IPS-11a (cell line): ENCODE data around the gene MANSC4.

ENCODE experiments used
- H3K4me3 ChIP-seq: one replicate; pipeline ENCODE4 v1.5.1; 2013; ENCODE audit warnings: low read depth, low read length, control low read depth

The MANSC4 gene

DNA sequence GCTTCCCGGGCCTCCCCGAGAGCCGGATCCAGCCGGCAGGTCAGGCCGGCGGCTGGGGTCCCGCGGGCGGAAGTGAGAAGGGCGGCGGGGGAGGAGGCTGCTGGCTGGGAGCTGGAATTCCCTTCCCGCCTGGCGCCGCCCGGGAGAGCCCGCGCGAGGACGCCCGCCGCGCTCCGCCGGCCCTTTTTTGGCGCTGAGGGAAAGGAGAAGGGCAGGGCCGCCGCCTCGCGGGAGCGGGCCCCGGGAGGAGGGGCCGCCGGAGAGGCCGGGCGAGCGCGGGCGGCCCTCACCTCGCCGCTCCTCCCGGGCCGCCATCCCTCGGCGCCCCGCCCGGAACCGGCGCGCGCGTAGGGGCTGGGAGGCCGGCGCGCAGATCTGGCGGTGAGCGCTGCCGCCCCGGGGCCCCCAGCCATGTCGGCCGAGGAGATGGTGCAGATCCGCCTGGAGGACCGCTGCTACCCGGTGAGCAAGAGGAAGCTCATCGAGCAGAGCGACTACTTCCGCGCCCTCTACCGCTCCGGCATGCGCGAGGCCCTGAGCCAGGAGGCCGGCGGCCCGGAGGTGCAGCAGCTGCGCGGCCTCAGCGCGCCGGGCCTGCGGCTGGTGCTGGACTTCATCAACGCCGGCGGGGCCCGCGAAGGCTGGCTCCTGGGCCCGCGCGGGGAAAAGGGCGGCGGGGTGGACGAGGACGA, at the start of gene MANSC4, which contains the start of gene KLHL42:
MANSC4 (minus strand) TSS at position 317 of the 692 bp plus-strand sequence. CDS start 8,960 bp downstream, outside the sequence.
KLHL42 (plus strand) TSS at position 314 of the 692 bp plus-strand sequence; CDS start at position 412, 98 bp downstream.
- peak within 1 kb of the TSS; percentile 85 for H3K4me3 ChIP-seq

DNA sequence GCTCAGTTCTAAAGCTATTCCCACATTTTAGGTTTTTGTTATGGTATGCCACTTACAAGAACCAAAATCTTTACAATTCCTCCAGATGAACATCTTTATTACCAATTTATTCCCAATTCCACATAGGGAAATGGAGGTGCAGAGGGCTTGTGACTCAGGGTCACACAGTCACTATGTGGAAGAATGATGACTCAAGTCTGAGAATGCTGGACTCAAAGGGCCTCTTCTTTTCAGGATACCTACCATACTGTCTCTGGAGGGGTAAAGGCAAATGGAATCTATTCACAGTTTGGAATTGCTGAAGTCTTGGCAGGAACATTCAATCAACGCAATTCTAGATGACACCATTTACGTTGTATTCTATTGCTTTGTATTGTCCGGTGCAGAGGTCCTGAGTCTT, 48.2 kb upstream of the MANSC4 start:
- no peak overlapping the region for H3K4me3 ChIP-seq

DNA sequence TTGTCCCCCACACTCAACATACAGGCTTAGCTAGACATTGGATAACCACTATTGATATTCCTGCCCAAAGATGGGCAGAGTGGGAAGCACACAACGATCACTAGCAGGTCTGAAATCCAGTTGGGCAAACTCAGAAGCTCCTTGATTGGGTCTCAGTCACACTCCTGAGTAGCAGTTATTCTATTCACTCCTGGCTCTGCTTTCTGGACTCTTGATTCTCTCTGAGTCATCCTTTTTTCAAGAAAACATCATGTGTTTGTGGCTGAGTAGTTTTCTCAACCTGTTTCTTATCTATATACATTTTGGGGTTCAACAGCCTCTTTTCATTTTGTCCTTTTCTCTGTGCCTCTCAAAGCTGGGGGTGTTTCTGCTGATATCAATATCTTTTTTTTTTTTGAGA, 46.0 kb upstream of the MANSC4 start:
- no peak overlapping the region for H3K4me3 ChIP-seq

DNA sequence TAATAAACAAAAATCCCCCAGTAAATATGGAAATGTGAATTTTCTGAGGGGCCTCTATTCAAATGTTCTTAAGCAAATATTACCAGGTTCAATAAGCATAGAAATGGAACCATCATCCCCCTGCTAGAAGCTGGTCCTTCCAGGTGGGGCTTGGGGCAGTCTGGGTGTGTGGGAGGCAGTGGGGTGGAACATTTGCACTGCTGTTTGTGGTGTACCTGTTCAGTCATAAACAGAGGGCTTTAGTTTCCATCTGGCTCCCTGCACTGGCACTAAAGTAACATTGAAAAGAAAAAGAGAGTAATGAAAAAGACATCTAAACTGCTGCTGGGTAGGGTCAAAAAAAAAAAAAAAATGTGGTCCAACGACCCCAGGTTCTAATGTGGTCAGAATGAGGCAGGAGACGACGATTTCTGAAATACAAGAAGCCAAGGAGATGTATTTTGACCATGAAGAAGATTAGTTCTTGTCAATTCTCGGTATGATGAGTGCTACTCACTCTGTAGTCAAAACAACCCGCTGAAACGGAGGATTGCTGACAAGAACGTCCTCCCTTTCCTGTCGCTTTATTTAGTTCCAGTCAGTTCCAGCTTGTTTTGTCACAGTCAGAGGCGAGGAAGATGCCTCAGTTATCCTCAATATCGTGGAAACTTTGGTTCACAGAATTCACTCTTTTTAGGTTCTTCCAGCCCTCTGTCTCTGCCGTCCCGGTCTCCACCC, 44.2 kb upstream of the MANSC4 start:
- H3K4me3 ChIP-seq = no peak overlapping the region

DNA sequence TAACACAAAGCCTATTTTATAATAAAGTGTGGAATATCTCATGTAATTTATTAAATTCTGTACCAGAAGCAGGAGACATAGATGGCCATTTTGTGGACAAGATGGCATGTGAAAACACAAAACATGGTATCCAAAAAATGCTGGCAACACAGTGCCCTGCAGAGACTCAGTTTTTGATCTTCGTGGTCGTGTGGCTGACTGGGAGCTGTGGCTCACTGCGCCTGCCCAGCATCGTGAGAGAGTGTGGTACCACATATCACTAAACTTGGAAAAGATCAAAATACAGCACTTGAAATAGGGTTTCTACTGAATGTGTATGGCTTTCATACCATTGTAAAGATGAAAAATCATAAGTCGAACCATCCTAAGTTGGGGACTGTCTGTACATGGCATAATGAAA, 43.0 kb upstream of the MANSC4 start:
- H3K4me3 ChIP-seq = no peak overlapping the region

DNA sequence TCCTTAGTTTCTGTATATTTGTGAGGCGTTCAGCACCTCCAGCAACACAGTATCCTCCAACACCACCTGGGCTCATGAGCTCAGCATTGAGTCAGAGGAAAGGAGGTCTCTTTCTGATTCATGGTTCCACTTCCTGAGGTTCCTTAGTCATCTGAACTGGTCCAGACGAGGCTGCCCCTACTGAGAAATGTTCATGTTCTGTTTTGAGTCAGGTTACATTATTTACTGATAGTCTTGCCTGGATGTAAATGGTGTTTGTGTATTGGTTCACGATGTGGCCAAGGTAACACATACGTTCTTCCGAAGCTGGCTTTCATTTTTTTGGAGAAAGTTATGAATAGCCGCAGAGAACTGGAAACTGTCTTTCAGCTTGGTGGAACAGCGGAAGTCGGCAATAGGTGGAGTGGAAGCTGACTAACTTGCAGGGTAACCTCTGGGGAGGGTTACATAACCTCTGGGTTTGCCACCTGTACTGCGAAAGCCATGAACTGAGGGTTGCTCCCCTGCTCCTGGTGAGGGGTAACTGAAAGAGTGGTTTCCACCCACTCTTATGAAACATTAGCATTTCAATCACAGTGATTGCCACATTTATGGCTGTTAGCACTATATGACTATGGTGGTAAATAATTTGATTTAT, 42.2 kb upstream of the MANSC4 start:
- no peak overlapping the region for H3K4me3 ChIP-seq

DNA sequence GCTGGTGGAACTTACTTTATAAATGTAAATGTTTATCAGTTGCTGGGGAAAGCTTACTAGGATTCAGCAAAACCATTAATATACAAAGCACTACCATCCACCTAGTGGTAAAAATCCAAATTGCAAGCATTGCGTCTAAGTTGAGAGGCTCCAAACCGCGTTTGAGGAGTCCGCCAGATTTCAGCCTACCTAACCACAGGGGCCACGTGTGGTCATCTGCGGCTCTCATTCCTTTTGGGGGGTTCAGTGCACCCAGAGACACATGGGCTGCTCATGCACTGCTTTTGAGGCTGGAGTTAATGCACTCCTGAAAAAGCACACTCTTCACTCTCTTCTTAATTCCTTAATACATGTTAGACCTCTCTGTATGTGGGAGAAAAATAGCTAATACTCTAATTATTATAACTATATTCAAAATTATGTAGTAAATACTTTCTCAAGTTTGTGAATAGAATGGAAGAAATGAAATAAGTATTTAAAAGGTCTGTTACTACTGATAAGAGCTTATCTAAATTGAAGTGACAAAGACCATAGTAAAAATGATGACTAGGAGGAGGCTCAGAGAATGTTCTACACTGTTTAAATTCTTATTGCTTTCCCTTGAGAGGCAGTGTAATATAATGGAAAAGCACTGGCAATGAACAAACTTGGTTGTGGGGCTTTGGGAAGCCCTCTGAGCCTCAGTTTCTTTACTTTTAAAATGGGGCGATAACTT, 41.4 kb upstream of the MANSC4 start:
- H3K4me3 ChIP-seq = no peak overlapping the region

DNA sequence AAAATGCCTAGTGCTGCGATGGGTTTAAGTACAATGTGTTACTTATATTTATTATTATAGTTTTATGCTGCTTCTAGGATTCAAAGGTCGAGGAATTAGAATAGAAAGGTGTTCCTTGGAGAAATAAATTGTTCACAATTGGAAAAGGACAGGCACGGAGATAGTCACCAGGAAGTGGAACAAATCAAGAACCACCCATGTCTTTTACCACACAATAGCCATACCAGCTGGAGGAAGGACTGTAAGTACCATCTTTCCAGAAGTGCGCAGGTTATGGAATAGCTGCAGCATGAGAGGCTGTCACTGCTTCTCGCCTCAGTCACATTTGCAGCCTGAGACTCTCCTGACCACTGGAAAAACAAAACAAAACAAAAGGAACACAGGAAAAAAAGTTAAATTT, 40.5 kb upstream of the MANSC4 start:
- no peak overlapping the region for H3K4me3 ChIP-seq

DNA sequence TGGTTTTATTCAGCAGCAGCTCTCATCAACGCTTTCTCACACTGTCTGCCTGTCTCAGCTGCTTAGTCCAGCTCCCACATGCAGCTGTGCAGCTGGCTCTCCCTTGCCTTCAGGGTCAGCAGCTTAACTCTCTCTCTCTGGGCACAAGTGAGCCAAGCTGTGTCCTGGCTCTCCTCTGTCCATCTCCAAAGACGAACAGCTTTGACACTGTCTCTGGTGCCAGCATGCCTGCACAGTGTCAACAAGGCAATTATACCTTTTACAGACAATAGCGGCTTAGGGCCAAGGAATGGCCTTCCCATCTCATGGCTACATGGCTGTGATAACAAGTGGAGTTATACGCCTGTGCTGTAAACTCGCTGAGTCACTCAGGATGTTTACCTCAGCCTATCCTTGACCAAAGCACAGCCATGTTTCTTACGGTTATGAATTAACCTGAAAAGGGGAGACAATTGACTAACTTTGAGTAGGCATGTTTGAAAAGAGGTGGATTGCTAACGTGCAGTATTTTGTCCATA, 38.4 kb upstream of the MANSC4 start:
- no peak overlapping the region for H3K4me3 ChIP-seq

DNA sequence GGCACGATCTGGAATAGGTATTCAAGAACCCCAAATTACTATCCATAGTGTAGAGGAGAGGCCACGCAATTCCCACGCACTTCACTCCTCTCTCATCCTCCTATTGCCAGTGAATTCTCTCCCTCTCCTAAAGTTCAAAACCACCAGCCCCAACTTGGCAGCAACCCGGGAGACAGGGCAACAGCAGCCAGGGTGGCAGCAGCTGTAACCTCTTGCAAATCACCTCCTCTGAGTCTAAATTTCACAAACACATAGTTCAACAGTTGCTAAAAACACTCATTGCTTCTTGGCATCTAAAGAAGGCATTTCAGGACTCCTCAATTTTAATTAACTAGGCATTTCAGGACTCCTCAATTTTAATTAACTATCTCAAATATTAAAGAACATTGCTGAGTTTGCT, 37.7 kb upstream of the MANSC4 start:
- no peak overlapping the region for H3K4me3 ChIP-seq

DNA sequence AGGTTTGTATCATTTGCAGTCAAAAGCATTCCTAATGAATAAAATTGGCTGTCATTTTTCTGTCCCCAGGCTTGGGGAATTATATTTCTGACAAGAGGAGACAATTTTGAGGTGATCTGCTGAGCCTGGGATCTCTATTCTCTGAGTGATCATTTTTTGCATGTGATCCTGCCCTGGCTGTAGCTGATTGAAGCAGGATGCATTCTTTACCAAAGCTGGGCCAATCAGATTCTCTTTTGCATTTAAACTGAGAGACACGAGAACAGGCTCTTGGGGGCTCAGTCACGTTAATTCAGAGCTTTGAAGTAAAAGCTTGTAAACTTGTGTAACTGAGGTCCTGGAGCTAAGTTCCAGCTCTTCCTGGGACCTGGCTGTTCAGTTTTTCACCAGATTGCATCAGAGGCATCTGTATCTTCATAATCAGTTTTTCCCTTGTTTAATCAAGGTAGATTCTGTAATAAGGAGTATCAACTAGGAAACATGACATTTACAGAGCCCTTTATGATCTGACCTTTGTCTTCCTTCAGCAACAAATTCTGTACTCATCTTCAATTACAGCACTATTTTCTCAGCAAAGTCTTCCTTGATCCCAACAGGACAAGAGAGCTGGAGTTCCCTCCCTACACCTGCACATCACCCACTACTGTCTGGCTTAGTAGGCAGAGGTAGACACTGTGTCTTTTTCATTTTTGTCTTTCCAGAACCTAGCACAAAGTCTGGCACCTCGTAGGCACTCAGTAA, 35.0 kb upstream of the MANSC4 start:
- H3K4me3 ChIP-seq = no peak overlapping the region

DNA sequence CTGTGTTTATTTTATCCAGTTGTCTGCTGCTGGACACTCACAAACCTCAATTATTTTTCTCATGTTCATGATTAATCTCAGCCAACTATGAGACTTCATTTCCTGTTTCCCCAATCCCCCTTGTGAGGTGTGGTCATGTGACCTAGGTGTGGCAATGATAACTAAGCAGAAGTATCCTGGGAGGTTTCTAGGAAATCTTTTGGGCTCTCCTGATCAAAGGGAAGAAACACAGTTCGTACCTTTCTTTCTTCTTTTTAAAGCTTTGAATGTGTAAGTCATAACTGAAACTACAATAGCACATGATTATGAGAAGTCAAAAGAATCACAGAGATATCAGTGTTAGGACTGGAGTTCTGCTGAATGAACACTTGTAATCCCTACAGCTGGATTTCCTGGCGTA, 34.4 kb upstream of the MANSC4 start:
- no peak overlapping the region for H3K4me3 ChIP-seq

DNA sequence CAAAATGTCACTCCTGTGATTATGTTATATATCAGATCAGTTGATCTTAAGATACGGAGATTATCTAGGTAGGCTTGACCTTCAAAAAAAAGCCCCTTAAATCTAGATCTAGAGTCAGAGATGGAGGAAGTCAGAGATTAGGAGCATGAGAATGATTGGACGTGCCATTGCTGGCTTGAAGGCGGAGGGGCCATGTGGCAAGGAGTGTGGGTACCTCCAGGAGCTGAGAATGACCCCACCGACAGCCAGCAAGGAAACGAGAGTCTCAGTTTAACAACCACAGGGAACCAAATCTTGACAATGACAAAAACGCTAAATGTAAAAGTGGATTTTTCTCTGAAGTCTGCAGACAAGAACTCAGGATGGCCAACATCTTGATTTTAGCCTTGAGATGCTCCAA, 32.5 kb upstream of the MANSC4 start:
- H3K4me3 ChIP-seq = no peak overlapping the region

DNA sequence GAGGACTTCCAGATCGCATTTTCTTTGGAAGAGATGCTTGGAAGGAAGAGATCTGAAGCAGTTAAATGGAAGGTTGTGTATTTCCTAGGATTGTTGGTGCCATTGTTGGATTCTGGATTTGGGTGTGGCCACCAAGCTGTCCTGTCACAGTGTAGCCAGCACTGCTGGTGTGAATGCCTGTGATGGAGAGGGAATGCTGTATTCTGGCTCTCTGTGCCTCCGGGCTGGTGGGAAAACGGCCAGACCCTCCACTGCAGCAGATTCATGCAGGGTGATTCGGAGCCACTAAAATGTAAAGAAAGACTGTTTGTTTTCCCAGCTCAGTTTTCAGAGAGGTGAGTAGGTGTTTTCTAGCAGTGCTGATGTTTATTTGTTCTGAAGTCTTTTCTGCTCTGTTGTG, 30.7 kb upstream of the MANSC4 start:
- no peak overlapping the region for H3K4me3 ChIP-seq

DNA sequence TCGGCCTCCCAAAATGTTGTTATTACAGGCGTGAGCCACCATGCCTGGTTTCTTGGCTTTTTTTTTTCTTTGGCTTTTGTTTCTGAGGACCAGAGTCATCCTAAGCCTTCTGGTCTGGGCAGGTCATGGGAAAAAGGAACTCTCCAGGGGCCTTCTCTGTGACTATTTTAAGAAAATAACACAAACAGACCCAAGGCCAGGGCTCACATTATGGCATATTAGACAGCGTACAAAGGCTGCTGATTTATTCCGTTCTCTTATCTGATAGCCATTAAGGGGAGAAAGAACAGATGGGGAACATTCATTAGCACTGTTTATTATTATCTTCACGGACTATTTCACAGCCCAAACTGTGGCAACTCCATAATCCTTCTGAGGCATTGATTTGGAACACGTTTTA, 28.8 kb upstream of the MANSC4 start:
- H3K4me3 ChIP-seq = no peak overlapping the region

DNA sequence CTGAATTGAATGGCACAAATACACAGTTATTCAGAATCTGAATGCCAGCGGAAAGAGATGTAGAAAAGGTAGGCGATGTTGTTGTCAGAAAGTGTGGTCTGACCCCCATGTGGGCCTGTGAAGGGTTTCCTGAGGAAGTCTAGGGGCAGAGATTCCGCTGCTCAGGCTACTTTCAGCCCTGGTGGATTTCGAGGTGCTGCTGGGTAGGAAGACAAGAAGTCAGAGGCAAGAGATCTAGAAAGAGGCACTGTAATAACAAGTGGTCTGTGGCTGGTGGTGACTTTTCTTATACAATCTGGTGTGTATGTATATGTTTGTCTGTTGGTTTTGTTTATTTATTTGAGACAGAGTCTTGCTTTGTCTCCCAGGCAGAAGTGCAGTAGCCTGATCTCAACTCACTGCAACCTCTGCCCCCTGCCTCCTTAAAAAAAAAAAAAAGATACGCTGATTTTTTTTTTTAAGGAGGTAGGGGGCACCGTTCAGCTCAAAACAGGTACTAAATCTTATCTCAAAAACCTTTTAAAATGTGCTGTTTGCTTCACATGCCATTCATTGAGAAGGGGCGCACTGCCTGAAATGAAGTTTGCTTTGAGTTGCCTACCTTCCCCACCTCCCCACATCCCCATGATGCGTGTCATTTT, 27.1 kb upstream of the MANSC4 start:
- no peak overlapping the region for H3K4me3 ChIP-seq

DNA sequence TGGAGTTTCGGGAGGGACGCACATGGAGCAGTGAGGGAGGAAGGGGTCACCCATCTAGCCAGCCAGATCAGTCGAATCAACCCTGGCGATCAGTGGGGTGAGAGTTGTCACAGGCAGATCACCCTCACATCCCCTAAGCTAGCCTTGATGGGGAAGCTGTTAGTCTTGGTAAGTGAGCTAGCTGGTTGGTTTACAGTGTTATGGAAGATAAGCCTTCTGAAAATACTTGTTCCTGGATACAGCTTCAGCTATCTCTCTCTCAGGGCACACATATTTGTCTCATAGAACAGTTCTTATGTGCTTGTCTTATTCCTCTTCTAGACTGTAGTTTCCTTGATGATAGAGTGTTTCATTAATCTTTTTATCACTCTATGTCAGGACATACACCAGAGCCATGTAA, 26.2 kb upstream of the MANSC4 start:
- no peak overlapping the region for H3K4me3 ChIP-seq

DNA sequence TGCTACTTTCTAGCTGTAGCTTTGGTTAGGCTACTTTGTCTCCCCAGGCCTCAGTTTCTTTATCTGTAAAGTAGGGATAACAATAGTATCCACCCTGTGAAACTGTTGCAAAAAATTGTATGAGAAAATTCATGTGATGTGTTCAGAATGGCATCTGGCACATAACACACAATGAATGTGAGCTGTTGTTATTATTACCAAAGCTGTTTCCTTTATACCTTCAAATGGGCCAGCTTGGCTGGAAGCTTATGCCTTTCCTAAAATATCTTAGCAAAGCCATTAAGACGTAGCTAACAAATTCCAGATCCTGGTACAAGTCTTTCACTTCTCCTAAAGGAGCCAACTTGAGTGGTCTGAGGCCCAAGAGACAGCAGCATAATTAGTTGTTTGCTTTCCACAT, 25.2 kb upstream of the MANSC4 start:
- no peak overlapping the region for H3K4me3 ChIP-seq

DNA sequence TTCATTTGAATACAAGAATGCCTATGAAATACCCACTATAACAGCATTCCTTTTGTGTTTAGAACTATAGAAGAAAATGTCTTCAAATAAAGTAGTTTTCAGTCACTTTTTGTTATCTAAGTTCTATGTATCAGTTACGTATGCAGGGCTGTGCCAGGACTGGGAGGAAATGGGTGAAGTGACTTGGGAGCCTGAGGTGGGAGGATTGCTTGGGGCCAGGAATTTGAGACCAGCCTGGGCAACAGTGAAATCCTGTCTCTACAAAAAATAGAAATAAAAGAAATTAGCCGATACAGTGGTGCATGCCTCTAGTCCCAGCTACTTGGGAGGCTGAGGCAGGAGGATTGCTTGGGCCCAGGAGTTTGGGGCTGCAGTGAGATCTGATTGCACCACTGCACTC, 22.9 kb upstream of the MANSC4 start:
- H3K4me3 ChIP-seq = no peak overlapping the region

DNA sequence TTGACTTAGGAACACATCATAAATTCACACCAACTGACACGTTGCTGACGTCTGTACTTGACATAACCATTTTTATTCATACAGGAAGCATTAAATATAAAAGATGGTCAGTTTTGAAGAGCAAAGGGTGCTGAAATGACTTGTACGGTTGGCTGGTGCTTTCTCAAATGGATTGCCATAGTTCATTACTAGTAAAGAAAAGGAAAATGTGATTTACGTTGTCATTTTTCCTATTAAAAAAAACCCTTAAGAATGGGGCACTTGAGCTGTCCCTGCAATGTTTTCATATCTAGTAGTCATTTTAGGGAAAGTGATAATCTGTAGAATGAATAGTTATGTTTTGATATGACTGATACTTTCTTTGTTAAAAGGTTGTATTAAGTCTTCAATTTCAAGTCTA, 22.5 kb upstream of the MANSC4 start:
- H3K4me3 ChIP-seq = no peak overlapping the region
